ENCODE results near the gene MUCL3. TPM values are rescaled to one million over a fixed set of nuclear protein-coding genes. Genes with fewer than 3 reads are reported as not detected.

The MUCL3 gene
- total and polyA plus RNA-seq, 2 of the 8 experiments (the other 6 are each of a cell fraction or from before 2014, with no cell fraction given), result 0.15 to 0.37 TPM

DNA sequence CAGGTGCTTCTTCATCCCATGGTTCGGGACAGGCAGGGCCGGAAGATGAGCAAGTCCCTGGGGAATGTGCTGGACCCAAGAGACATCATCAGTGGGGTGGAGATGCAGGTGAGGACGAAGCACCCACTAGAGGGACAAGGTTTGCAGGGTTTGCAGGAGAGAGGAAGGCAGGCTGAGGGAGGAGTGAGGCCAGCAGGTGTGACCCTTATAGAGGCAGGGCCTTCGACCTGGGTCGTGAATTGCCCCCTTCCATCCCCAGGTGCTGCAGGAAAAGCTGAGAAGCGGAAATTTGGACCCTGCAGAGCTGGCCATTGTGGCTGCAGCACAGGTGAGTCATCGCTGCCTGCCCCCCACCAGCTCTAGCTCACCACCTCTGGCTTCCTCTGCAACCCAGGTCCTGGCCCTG lies 18.3 kb upstream of the MUCL3 start:
- no peak overlapping the region for H3K23ac ChIP-seq (ENCODE audit: insufficient read length)
- no peak overlapping the region for H3K9ac ChIP-seq (replicated peaks in 1 of 4; ENCODE audit: extremely low read depth in 1 of 4, low read depth in 3 of 4, low read length in 3 of 4)
- no peak overlapping the region for H4K5ac ChIP-seq (ENCODE audit: insufficient read length, low read depth, low read length)
- H2BK20ac ChIP-seq (ENCODE audit: low read length), result no peak overlapping the region
- 79% methylated on average over 7 of the region's 7 CpGs; no CpG with 5 or more reads in 1 of the 2 experiments for WGBS, 2 experiments (ENCODE audit: extremely low coverage in 1 of 2, insufficient coverage in 1 of 2, insufficient read length in 1 of 2, insufficient replicate concordance in 2 of 2, low coverage in 1 of 2, low lambda C conversion rate in 2 of 2, missing lambda C conversion rate in 1 of 2)
- no peak for FAIRE-seq
- no peak overlapping the region for H3K27ac ChIP-seq (ENCODE audit: low read depth, low read length)
- H3K79me1 ChIP-seq (ENCODE audit: low read depth, low read length), result no peaks in the 10 kb centered on the region
- TF ChIP-seq JUND (IDR thresholded peaks at IDR 0.05; ENCODE audit: low read length) (peak; percentile 48; the same call in 1 of the 2 replicates), RAD21 (IDR thresholded peaks at IDR 0.05 in 1 of 2, conservative IDR thresholded peaks at IDR 0.05 in 1 of 2; ENCODE audit: low read depth in 2 of 2, low read length in 2 of 2) (0 out of 4 replicates have a peak, but pooled peaks of 1 of the 2 experiments have one; percentile 5), GTF2F1 (IDR thresholded peaks at IDR 0.05; ENCODE audit: borderline replicate concordance, low read depth, low read length) (no peak), KDM5A (IDR thresholded peaks at IDR 0.05; ENCODE audit: low read length) (no peak), CREB1 (IDR thresholded peaks at IDR 0.05) (no peak)
- H2AK5ac ChIP-seq (ENCODE audit: low read depth, low read length), result no peak overlapping the region
- H4K20me1 ChIP-seq (replicated peaks in 1 of 2; ENCODE audit: control insufficient read depth in 1 of 2, insufficient read depth in 2 of 2, low read length in 2 of 2), result no peaks in the 10 kb centered on the region
- H2BK120ac ChIP-seq (replicated peaks; ENCODE audit: low read depth, low read length), result no peak overlapping the region
- H3K56ac ChIP-seq (replicated peaks; ENCODE audit: insufficient read length, low read depth, low read length), result no peak overlapping the region
- no peak overlapping the region for H2BK12ac ChIP-seq (ENCODE audit: low read depth, low read length)
- H2BK15ac ChIP-seq (ENCODE audit: low read length), result no peak overlapping the region
- no peaks in the 10 kb centered on the region for H3K79me2 ChIP-seq (ENCODE audit: control insufficient read depth in 1 of 2, insufficient read depth in 2 of 2, low read length in 2 of 2)
- peak overlapping the region; percentile 7 for H3K4ac ChIP-seq (replicated peaks; ENCODE audit: insufficient read length, low read depth, low read length)
- H2AFZ ChIP-seq (ENCODE audit: low read length), result no peak overlapping the region
- no peaks in the 10 kb centered on the region for H3K27me3 ChIP-seq (replicated peaks in 1 of 4; ENCODE audit: control insufficient read depth in 3 of 4, extremely low read depth in 1 of 4, insufficient read depth in 3 of 4, low read length in 3 of 4)
- H3K23me2 ChIP-seq (ENCODE audit: low read depth, low read length), result no peaks in the 10 kb centered on the region
- no peak overlapping the region for H4K8ac ChIP-seq (ENCODE audit: extremely low read depth, insufficient read depth, low read length)
- peaks cover 8 to 45% (median 22%) of the 10 kb centered on the region in 4 experiments; a peak in 7 of 8 replicates for H3K36me3 ChIP-seq (ENCODE audit: control insufficient read depth in 2 of 4, insufficient read depth in 4 of 4, low read length in 3 of 4)
- H4K91ac ChIP-seq (replicated peaks; ENCODE audit: insufficient read length, low read length), result no peak overlapping the region
- no peak overlapping the region; a peak in 1 of 4 replicates for H3K4me2 ChIP-seq (ENCODE audit: insufficient read depth in 1 of 2, low read depth in 2 of 2, low read length in 2 of 2)
- H3K4me1 ChIP-seq (replicated peaks in 1 of 4; ENCODE audit: control insufficient read depth in 3 of 4, insufficient read depth in 4 of 4, low read length in 3 of 4), result peaks cover 0 to 3% (median under 1%) of the 10 kb centered on the region in 4 experiments; a peak in 2 of 7 replicates
- ChIA-PET CTCF (ENCODE audit: partially characterized antibody) (interaction anchor here (1.3 to 16.0 kb wide), 3 partner anchors 8 to 161 kb away, joined by 4 to 285 read pairs (median 51); partner anchors contain the start of gene VARS2), POLR2A (ENCODE audit: partially characterized antibody) (interaction anchor here (1.1 to 1.9 kb wide), 3 partner anchors 8 to 21 kb away, joined by 3 to 4 read pairs (median 4); partner anchors contain the start of gene VARS2)
- no peak overlapping the region for H3K18ac ChIP-seq (ENCODE audit: extremely low read depth, low read length)
- DNase-seq (ENCODE audit: low read depth in 1 of 2, low spot score in 2 of 2), result no peak
- peak overlapping the region; percentile 60; the same call in 1 of the 2 replicates for H2BK5ac ChIP-seq (ENCODE audit: low read depth, low read length)
- no peak overlapping the region for H3K14ac ChIP-seq (ENCODE audit: insufficient read length)
- H3K9me3 ChIP-seq (ENCODE audit: insufficient read depth in 2 of 2, low read depth in 1 of 2, low read length in 1 of 2), result no peaks in the 10 kb centered on the region
- H3K4me3 ChIP-seq (ENCODE audit: extremely low read depth in 1 of 4, insufficient read depth in 2 of 4, low read depth in 3 of 4, low read length in 4 of 4), result no peak overlapping the region

Measured in H1 (cell line).